Skeletal muscle tissue (tissue), 4 donors: ENCODE data around the gene TRMT5. TPM values are rescaled to one million over a fixed set of nuclear protein-coding genes. Genes with fewer than 3 reads are reported as not detected.

Experiments
- H3K27ac ChIP-seq: one replicate; pipeline ENCODE4 v1.7.0; 2013; ENCODE audit warnings: mild to moderate bottlenecking, low read depth, low read length, inconsistent platforms
- H3K27me3 ChIP-seq, 3 donors: one replicate each; pipeline ENCODE4 v1.7.0; 2013; ENCODE audit warnings: low read length in 3 of 3; ENCODE audit not compliant: control insufficient read depth in 3 of 3, insufficient read depth in 3 of 3
- H3K36me3 ChIP-seq, 3 donors: one replicate each; pipeline ENCODE4 v1.7.0; 2013; ENCODE audit warnings: low read length in 3 of 3; ENCODE audit not compliant: control insufficient read depth in 3 of 3, insufficient read depth in 3 of 3
- H3K4me1 ChIP-seq, 3 donors: one replicate each; pipeline ENCODE4 v1.7.0; 2013; ENCODE audit warnings: low read length in 3 of 3, mild to moderate bottlenecking in 3 of 3; ENCODE audit not compliant: control insufficient read depth in 3 of 3, insufficient read depth in 3 of 3
- H3K4me3 ChIP-seq, 3 donors: one replicate each; pipeline ENCODE4 v1.7.0; 2013; ENCODE audit warnings: low read length in 3 of 3
- H3K9ac ChIP-seq, 3 donors: one replicate each; pipeline ENCODE4 v1.7.0; 2013; ENCODE audit warnings: low read length in 3 of 3, mild to moderate bottlenecking in 3 of 3, moderate library complexity in 2 of 3, low read depth in 1 of 3
- H3K9me3 ChIP-seq, 3 donors: one replicate each; pipeline ENCODE4 v1.7.0; 2013; ENCODE audit warnings: low read length in 3 of 3; ENCODE audit not compliant: control insufficient read depth in 3 of 3
- total RNA-seq: library from RNA; depleted of rRNA; stranded (reverse); fragments of >200 nt; gene quantifications from one replicate; pipeline ENCODE4 v1.2.3, GENCODE V29; 2014
- donor health status: Osteomylitis.

TRMT5 gene
- total RNA-seq, 1 donor from 2014 or later = 13.0 TPM

GRCh38 chr14:60968099-60968498 is 12.8 kb downstream of the TRMT5 start:
- no peaks in the 10 kb centered on the region for H3K27me3 ChIP-seq

GRCh38 chr14:60965402-60965801 is 15.5 kb downstream of the TRMT5 start:
- H3K27me3 ChIP-seq = no peaks in the 10 kb centered on the region
- no peak overlapping the region for H3K27ac ChIP-seq
- H3K4me1 ChIP-seq = no peaks in the 10 kb centered on the region
- H3K9me3 ChIP-seq = no peaks in the 10 kb centered on the region
- no peak overlapping the region for H3K4me3 ChIP-seq
- no peak overlapping the region for H3K9ac ChIP-seq
- no peaks in the 10 kb centered on the region for H3K36me3 ChIP-seq

More at GRCh38 chr14:60968099-60968498, 12.8 kb downstream of the TRMT5 start:
- Histone ChIP-seq H3K4me3 (no peak overlapping the region), H3K9me3 (no peaks in the 10 kb centered on the region), H3K9ac (no peak overlapping the region), H3K4me1 (no peaks in the 10 kb centered on the region), H3K27ac (no peak overlapping the region), H3K36me3 (no peaks in the 10 kb centered on the region)

GRCh38 chr14:60964904-60965303 is 16.0 kb downstream of the TRMT5 start:
- no peaks in the 10 kb centered on the region for H3K9me3 ChIP-seq
- H3K4me3 ChIP-seq = no peak overlapping the region
- H3K36me3 ChIP-seq = no peaks in the 10 kb centered on the region
- H3K4me1 ChIP-seq = no peaks in the 10 kb centered on the region
- no peaks in the 10 kb centered on the region for H3K27me3 ChIP-seq
- H3K27ac ChIP-seq = no peak overlapping the region
- no peak overlapping the region for H3K9ac ChIP-seq

GRCh38 chr14:60963761-60964160 is 17.1 kb downstream of the TRMT5 start:
- H3K36me3 ChIP-seq = no peaks in the 10 kb centered on the region
- no peaks in the 10 kb centered on the region for H3K27me3 ChIP-seq
- no peak overlapping the region for H3K27ac ChIP-seq
- no peaks in the 10 kb centered on the region for H3K4me1 ChIP-seq
- no peak overlapping the region for H3K4me3 ChIP-seq
- H3K9me3 ChIP-seq = peaks cover 0 to 5% (median 2%) of the 10 kb centered on the region in 3 donors
- H3K9ac ChIP-seq = no peak overlapping the region

- H3K9me3 ChIP-seq = peaks cover 6 to 10% (median 8%) of the 10 kb centered on the region in 3 donors
- no peak overlapping the region for H3K9ac ChIP-seq
Observed at GRCh38 chr14:60958146-60958545, 22.7 kb downstream of the TRMT5 start.

GRCh38 chr14:60956632-60957031 is 24.2 kb downstream of the TRMT5 start:
- H3K9ac ChIP-seq = no peak overlapping the region
- no peaks in the 10 kb centered on the region for H3K36me3 ChIP-seq
- no peaks in the 10 kb centered on the region for H3K27me3 ChIP-seq
- no peak overlapping the region for H3K4me3 ChIP-seq
- peaks cover 0 to 5% (median 4%) of the 10 kb centered on the region in 3 donors for H3K4me1 ChIP-seq
- peaks cover 6 to 10% (median 8%) of the 10 kb centered on the region in 3 donors for H3K9me3 ChIP-seq
- no peak overlapping the region for H3K27ac ChIP-seq

More at GRCh38 chr14:60958146-60958545, 22.7 kb downstream of the TRMT5 start:
- no peaks in the 10 kb centered on the region for H3K36me3 ChIP-seq
- H3K27me3 ChIP-seq = no peaks in the 10 kb centered on the region
- no peak overlapping the region for H3K27ac ChIP-seq
- H3K4me3 ChIP-seq = no peak overlapping the region
- no peaks in the 10 kb centered on the region for H3K4me1 ChIP-seq

GRCh38 chr14:60956202-60956601 is 24.7 kb downstream of the TRMT5 start:
- no peaks in the 10 kb centered on the region for H3K36me3 ChIP-seq
- H3K4me1 ChIP-seq = peaks cover 0 to 9% (median 6%) of the 10 kb centered on the region in 3 donors
- H3K9ac ChIP-seq = no peak overlapping the region
- no peaks in the 10 kb centered on the region for H3K27me3 ChIP-seq
- no peak overlapping the region for H3K27ac ChIP-seq
- H3K9me3 ChIP-seq = peaks cover 6 to 10% (median 8%) of the 10 kb centered on the region in 3 donors
- H3K4me3 ChIP-seq = no peak overlapping the region

- Histone ChIP-seq H3K4me3 (peak overlapping the region in 1 of 3 donors; percentile 20), H3K4me1 (peaks cover 0 to 21% (median 8%) of the 10 kb centered on the region in 3 donors), H3K27ac (no peak overlapping the region), H3K9me3 (peaks cover 0 to 10% (median 0%) of the 10 kb centered on the region in 3 donors), H3K9ac (no peak overlapping the region), H3K36me3 (no peaks in the 10 kb centered on the region), H3K27me3 (no peaks in the 10 kb centered on the region)
Observed at GRCh38 chr14:60951776-60952435, 29.0 kb downstream of the TRMT5 start.

GRCh38 chr14:60946773-60947172 is 34.1 kb downstream of the TRMT5 start:
- no peaks in the 10 kb centered on the region for H3K27me3 ChIP-seq
- H3K4me1 ChIP-seq = peaks cover 10 to 23% (median 12%) of the 10 kb centered on the region in 3 donors
- no peaks in the 10 kb centered on the region for H3K36me3 ChIP-seq
- H3K9ac ChIP-seq = no peak overlapping the region
- H3K27ac ChIP-seq = peak overlapping the region; percentile 9
- H3K9me3 ChIP-seq = no peaks in the 10 kb centered on the region
- H3K4me3 ChIP-seq = no peak overlapping the region

- H3K27ac ChIP-seq = no peak overlapping the region
- H3K36me3 ChIP-seq = no peaks in the 10 kb centered on the region
- H3K4me3 ChIP-seq = no peak overlapping the region
- no peak overlapping the region for H3K9ac ChIP-seq
- H3K4me1 ChIP-seq = peaks cover 6 to 15% (median 12%) of the 10 kb centered on the region in 3 donors
- H3K27me3 ChIP-seq = no peaks in the 10 kb centered on the region
- no peaks in the 10 kb centered on the region for H3K9me3 ChIP-seq
Observed at GRCh38 chr14:60945984-60946383, 34.9 kb downstream of the TRMT5 start.
